CD14-positive monocyte (primary cell): Measurements from ENCODE around the gene CNPY1. TPM values are rescaled to one million over a fixed set of nuclear protein-coding genes. Genes with fewer than 3 reads are reported as not detected.

Experiments used
- DNase-seq, 3 donors: peaks; one replicate each; pipeline ENCODE4 v3.0.0-alpha.2; 2011 to 2022
- H2AFZ ChIP-seq: 2 replicates; pipeline ENCODE4 v1.6.0; 2012; ENCODE audit warnings: mild to moderate bottlenecking, low read depth, low read length, inconsistent platforms; ENCODE audit not compliant: insufficient read depth, poor library complexity, severe bottlenecking
- H3K27ac ChIP-seq, 2 donors: 1 replicate in 1 of 2; 2 replicates in 1 of 2; pipeline ENCODE4 v1.5.1; 2012 to 2013; ENCODE audit warnings: low read length in 2 of 2, control low read depth in 1 of 2, inconsistent platforms in 1 of 2, low read depth in 1 of 2, mild to moderate bottlenecking in 1 of 2
- H3K27me3 ChIP-seq, 2 donors: one replicate each; pipeline versions ENCODE4 v1.6.0 to v1.6.1; 2011 to 2013; ENCODE audit warnings: low read length in 2 of 2; ENCODE audit not compliant: control insufficient read depth in 2 of 2, insufficient read depth in 2 of 2
- H3K36me3 ChIP-seq, 2 donors: replicated peaks in 1 of 2; 1 replicate in 1 of 2; 2 replicates in 1 of 2; pipeline versions ENCODE4 v1.5.1 to v1.6.1; 2012 to 2013; ENCODE audit warnings: low read length in 2 of 2, control low read depth in 1 of 2, inconsistent platforms in 1 of 2, mild to moderate bottlenecking in 1 of 2; ENCODE audit not compliant: insufficient read depth in 2 of 2, control insufficient read depth in 1 of 2
- H3K4me1 ChIP-seq, 2 donors: 1 replicate in 1 of 2; 2 replicates in 1 of 2; pipeline versions ENCODE4 v1.5.1 to v1.6.1; 2012 to 2013; ENCODE audit warnings: low read length in 2 of 2, control low read depth in 1 of 2, inconsistent platforms in 1 of 2, mild to moderate bottlenecking in 1 of 2, moderate library complexity in 1 of 2; ENCODE audit not compliant: insufficient read depth in 2 of 2, control insufficient read depth in 1 of 2
- H3K4me2 ChIP-seq: replicated peaks from 2 replicates; pipeline ENCODE3; 2012; ENCODE audit warnings: low read length, moderate library complexity, mild to moderate bottlenecking; ENCODE audit not compliant: poor library complexity, severe bottlenecking; ENCODE audit errors: extremely low read depth
- H3K4me3 ChIP-seq, 3 experiments: fragments of 200-600 bp in 1 of 3; sonication (generic) in 1 of 3; replicated peaks in 1 of 3; 1 replicate in 2 of 3; 2 replicates in 1 of 3; pipeline ENCODE4 v1.5.1; 2011 to 2013; ENCODE audit warnings: low read length in 3 of 3, mild to moderate bottlenecking in 3 of 3, control low read depth in 2 of 3, low read depth in 2 of 3, inconsistent platforms in 1 of 3, moderate library complexity in 1 of 3
- H3K79me2 ChIP-seq: 2 replicates; pipeline ENCODE4 v1.6.0; 2012; ENCODE audit warnings: mild to moderate bottlenecking, control low read depth, inconsistent platforms, low read length, moderate library complexity; ENCODE audit not compliant: insufficient read depth
- H3K9ac ChIP-seq: 2 replicates; pipeline ENCODE4 v1.6.0; 2017; ENCODE audit warnings: low read length, mild to moderate bottlenecking; ENCODE audit not compliant: insufficient read depth, poor library complexity, severe bottlenecking
- H3K9me3 ChIP-seq, 2 donors: replicated peaks in 1 of 2; 1 replicate in 1 of 2; 2 replicates in 1 of 2; pipeline versions ENCODE4 v1.5.1 to v1.6.1; 2012 to 2013; ENCODE audit warnings: low read length in 2 of 2, control low read depth in 1 of 2; ENCODE audit not compliant: control insufficient read depth in 1 of 2, insufficient read depth in 1 of 2
- H4K20me1 ChIP-seq: 2 replicates; pipeline ENCODE4 v1.6.0; 2012; ENCODE audit warnings: mild to moderate bottlenecking, low read length, control low read depth, moderate library complexity; ENCODE audit not compliant: insufficient read depth
- H3K27ac Mint-ChIP-seq, 7 donors: one replicate each; pipeline ENCODE4 v1.8.0; 2020; ENCODE audit warnings: mild to moderate bottlenecking in 7 of 7, mixed read lengths in 7 of 7, moderate library complexity in 6 of 7, inconsistent platforms in 2 of 7
- H3K27me3 Mint-ChIP-seq, 3 donors: one replicate each; pipeline ENCODE4 v1.8.0; 2021 to 2022; ENCODE audit warnings: low read depth in 3 of 3, mild to moderate bottlenecking in 3 of 3, mixed read lengths in 3 of 3, moderate library complexity in 3 of 3, inconsistent platforms in 1 of 3
- H3K36me3 Mint-ChIP-seq, 2 donors: one replicate each; pipeline ENCODE4 v1.8.0; 2020; ENCODE audit warnings: mixed read lengths in 2 of 2, inconsistent platforms in 1 of 2, mild to moderate bottlenecking in 1 of 2
- H3K4me1 Mint-ChIP-seq: one replicate; pipeline ENCODE4 v1.8.0; 2020; ENCODE audit warnings: mild to moderate bottlenecking, mixed read lengths
- H3K4me3 Mint-ChIP-seq, 2 donors: one replicate each; pipeline ENCODE4 v1.8.0; 2020; ENCODE audit warnings: mild to moderate bottlenecking in 2 of 2, mixed read lengths in 2 of 2, moderate library complexity in 1 of 2
- H3K9me3 Mint-ChIP-seq, 7 donors: one replicate each; pipeline ENCODE4 v1.8.0; 2020 to 2022; ENCODE audit warnings: mixed read lengths in 7 of 7, mild to moderate bottlenecking in 6 of 7, moderate library complexity in 6 of 7, inconsistent platforms in 2 of 7
- CTCF ChIP-seq: fragments of 200-600 bp; IDR thresholded peaks from one replicate; pipeline ENCODE4 v1.8.0; 2022; ENCODE audit warnings: antibody characterized with exemption, mild to moderate bottlenecking
- WGBS: methylation state at CpG from one replicate; pipeline ENCODE4 v1.1.5; 2013; ENCODE audit warnings: missing lambda C conversion rate; ENCODE audit not compliant: insufficient coverage; 5-methylcytosine and 5-hydroxymethylcytosine counted together
- intact Hi-C, 2 donors: fragments of 100-400 bp; cut with micrococcal nuclease; formaldehyde crosslinking; loops; one replicate each; pipeline versions ENCODE4 v1.15.0 to v1.15.1; 2023
- polyA plus RNA-seq, 3 donors: library from polyadenylated mRNA; depleted of rRNA in 1 of 3; unstranded in 2 of 3; stranded (reverse) in 1 of 3; fragments of 300-500 nt in 2 of 3; fragments of >200 nt in 1 of 3; fragmentation: Illumina TruSeq in 2 of 3; gene quantifications; 1 replicate in 2 of 3; 2 replicates in 1 of 3; pipeline ENCODE4 v1.2.3, GENCODE V29; 2012 to 2021

The CNPY1 gene
- polyA plus RNA-seq, 3 donors, result not detected

GRCh38 chr7:155527664-155528063 lies 18.7 kb downstream of the CNPY1 start:
- Mint-ChIP-seq H3K36me3 (peaks cover 1 to 9% of the 10 kb centered on the region in 2 donors), H3K4me1 (peaks cover 3% of the 10 kb centered on the region), H3K4me3 (no peak overlapping the region), H3K27me3 (peaks cover 57 to 86% (median 71%) of the 10 kb centered on the region in 3 donors), H3K27ac (no peak overlapping the region), H3K9me3 (peaks cover 0 to 8% (median 3%) of the 10 kb centered on the region in 7 donors)
- H3K27ac ChIP-seq, result no peak overlapping the region
- no peak overlapping the region for H3K9ac ChIP-seq
- H2AFZ ChIP-seq, result no peak overlapping the region
- DNase-seq, result no peak
- H3K36me3 ChIP-seq, result no peaks in the 10 kb centered on the region
- H4K20me1 ChIP-seq, result no peaks in the 10 kb centered on the region
- no peaks in the 10 kb centered on the region for H3K4me1 ChIP-seq
- H3K4me3 ChIP-seq, result no peak overlapping the region
- peaks cover 0 to 14% of the 10 kb centered on the region in 2 donors for H3K9me3 ChIP-seq
- no peak overlapping the region for H3K4me2 ChIP-seq
- 93% methylated on average over 3 of the region's 7 CpGs for WGBS
- no peaks in the 10 kb centered on the region for H3K79me2 ChIP-seq
- peaks cover 25 to 56% of the 10 kb centered on the region in 2 donors for H3K27me3 ChIP-seq
- no peak for TF ChIP-seq CTCF
- intact Hi-C loops, result no loop called here

- WGBS, result 76% methylated on average over 8 of the region's 13 CpGs
- intact Hi-C loops, result no loop called here
- H3K9me3 Mint-ChIP-seq, result peaks cover 0 to 2% (median 1%) of the 10 kb centered on the region in 7 donors
Measured at GRCh38 chr7:155526225-155526624, 20.1 kb downstream of the CNPY1 start.

More at GRCh38 chr7:155526225-155526624, 20.1 kb downstream of the CNPY1 start:
- Histone ChIP-seq H3K27me3 (peaks cover 15 to 47% of the 10 kb centered on the region in 2 donors), H3K9me3 (peaks cover 0 to 1% of the 10 kb centered on the region in 2 donors), H3K4me3 (no peak overlapping the region), H2AFZ (no peak overlapping the region), H3K36me3 (no peaks in the 10 kb centered on the region), H3K4me2 (no peak overlapping the region), H3K4me1 (no peaks in the 10 kb centered on the region), H3K27ac (no peak overlapping the region), H3K9ac (no peak overlapping the region), H3K79me2 (no peaks in the 10 kb centered on the region), H4K20me1 (no peaks in the 10 kb centered on the region)
- no peak overlapping the region for H3K27ac Mint-ChIP-seq
- H3K27me3 Mint-ChIP-seq, result peaks cover 53 to 82% (median 65%) of the 10 kb centered on the region in 3 donors
- TF ChIP-seq CTCF, result no peak
- H3K4me3 Mint-ChIP-seq, result peak overlapping the region in 1 of 2 donors; percentile 5
- peaks cover 0 to 4% of the 10 kb centered on the region in 2 donors for H3K36me3 Mint-ChIP-seq
- DNase-seq, result no peak
- H3K4me1 Mint-ChIP-seq, result no peaks in the 10 kb centered on the region
